ENCODE data around the gene MIA.

GRCh38 chr19:40803170-40803856, 28.0 kb downstream of the MIA start:
- TF ChIP-seq CTCF (IDR thresholded peaks at IDR 0.05 in 8 of 11, conservative IDR thresholded peaks at IDR 0.05 in 3 of 11): no peak
- no peak for TF ChIP-seq POLR2AphosphoS5 (IDR thresholded peaks at IDR 0.05)
- TF ChIP-seq POLR2A (IDR thresholded peaks at IDR 0.05): no peak
